ENCODE data around the gene IL1B. TPM values are rescaled to one million over a fixed set of nuclear protein-coding genes. Genes with fewer than 3 reads are reported as not detected.

IL1B gene
- total RNA-seq, 1 experiment from 2014 or later = 1.4 TPM

DNA sequence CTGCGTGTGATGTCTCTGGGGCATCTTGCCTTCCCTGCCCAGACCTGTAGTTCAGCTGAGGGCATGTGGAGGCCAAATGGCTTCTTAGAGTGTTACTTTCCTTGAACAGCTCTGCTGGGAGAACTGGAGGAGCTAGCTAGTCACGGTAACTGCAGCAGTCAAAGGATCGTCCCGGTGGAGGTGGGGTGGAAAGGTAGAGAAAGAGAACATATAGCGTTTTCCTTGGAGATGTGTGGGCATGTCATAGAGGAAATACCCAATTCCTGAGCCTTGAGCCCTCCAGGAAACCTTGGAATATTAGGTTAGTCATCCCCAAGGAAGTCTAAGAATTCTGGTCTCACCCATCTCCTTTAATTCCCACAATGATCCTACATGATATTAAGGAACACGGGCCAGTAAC, 40.8 kb upstream of the IL1B start:
- POLR2A ChIA-PET (ENCODE audit: unreplicated experiment) = no interaction called here
- Histone ChIP-seq H3K27ac (0 out of 2 replicates have a peak overlapping the region, but pooled peaks have one; percentile 11), H3K4me3 (no peak overlapping the region), H3K9me3 (ENCODE audit: insufficient read depth, low read depth) (no peaks in the 10 kb centered on the region), H2AFZ (no peak overlapping the region), H3K27me3 (ENCODE audit: insufficient read depth, low read depth) (no peaks in the 10 kb centered on the region), H3K4me1 (replicated peaks; ENCODE audit: insufficient read depth) (peaks cover 31% of the 10 kb centered on the region), H4K20me1 (ENCODE audit: insufficient read depth) (no peaks in the 10 kb centered on the region), H3K79me2 (ENCODE audit: low read depth) (no peaks in the 10 kb centered on the region), H3K4me2 (no peak overlapping the region), H3F3A (ENCODE audit: insufficient read depth, low read depth) (0 out of 2 replicates have a peak, but pooled peaks cover 7% of the 10 kb centered on the region), H3K9me2 (ENCODE audit: insufficient read depth) (no peaks in the 10 kb centered on the region), H3K36me3 (ENCODE audit: low read depth) (no peaks in the 10 kb centered on the region)
- DNase-seq = no peak
- TF ChIP-seq, protein P1, sequence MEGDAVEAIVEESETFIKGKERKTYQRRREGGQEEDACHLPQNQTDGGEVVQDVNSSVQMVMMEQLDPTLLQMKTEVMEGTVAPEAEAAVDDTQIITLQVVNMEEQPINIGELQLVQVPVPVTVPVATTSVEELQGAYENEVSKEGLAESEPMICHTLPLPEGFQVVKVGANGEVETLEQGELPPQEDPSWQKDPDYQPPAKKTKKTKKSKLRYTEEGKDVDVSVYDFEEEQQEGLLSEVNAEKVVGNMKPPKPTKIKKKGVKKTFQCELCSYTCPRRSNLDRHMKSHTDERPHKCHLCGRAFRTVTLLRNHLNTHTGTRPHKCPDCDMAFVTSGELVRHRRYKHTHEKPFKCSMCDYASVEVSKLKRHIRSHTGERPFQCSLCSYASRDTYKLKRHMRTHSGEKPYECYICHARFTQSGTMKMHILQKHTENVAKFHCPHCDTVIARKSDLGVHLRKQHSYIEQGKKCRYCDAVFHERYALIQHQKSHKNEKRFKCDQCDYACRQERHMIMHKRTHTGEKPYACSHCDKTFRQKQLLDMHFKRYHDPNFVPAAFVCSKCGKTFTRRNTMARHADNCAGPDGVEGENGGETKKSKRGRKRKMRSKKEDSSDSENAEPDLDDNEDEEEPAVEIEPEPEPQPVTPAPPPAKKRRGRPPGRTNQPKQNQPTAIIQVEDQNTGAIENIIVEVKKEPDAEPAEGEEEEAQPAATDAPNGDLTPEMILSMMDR (conservative IDR thresholded peaks at IDR 0.05) = no peak
- TF ChIP-seq EZH2 (IDR thresholded peaks at IDR 0.05; ENCODE audit: low read depth) = no peak
- BruUV-seq (replicated peaks) = no TSS peak
- intact Hi-C loops (cut with micrococcal nuclease; ENCODE audit: unreplicated experiment) = no loop called here
- CTCF ChIA-PET = no interaction called here

DNA sequence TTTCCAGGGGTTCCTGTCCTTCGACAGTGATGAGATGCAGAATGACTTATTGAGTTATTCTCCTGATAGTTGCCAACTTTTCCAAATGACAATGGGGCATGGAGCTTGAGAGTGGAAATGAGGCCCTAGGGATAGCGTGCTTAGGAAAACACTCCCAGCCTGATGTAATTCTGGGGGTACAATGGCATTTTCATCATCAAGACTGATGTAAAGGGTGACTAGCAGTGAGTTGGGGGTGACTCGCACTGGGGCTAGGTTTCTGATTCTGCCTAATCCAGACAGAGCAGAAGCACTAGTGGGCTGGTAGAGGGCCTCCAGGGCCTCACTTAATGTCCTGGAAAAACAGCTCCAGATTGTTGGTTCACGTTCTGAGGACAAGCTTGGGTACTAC, 40.4 kb upstream of the IL1B start:
- no peak for DNase-seq
- H3F3A ChIP-seq (ENCODE audit: insufficient read depth, low read depth) = 0 out of 2 replicates have a peak, but pooled peaks cover 6% of the 10 kb centered on the region
- peaks cover 31% of the 10 kb centered on the region for H3K4me1 ChIP-seq (replicated peaks; ENCODE audit: insufficient read depth)
- no peaks in the 10 kb centered on the region for H3K27me3 ChIP-seq (ENCODE audit: insufficient read depth, low read depth)
- TF ChIP-seq, protein P1 (conservative IDR thresholded peaks at IDR 0.05) = no peak
- TF ChIP-seq EZH2 (IDR thresholded peaks at IDR 0.05; ENCODE audit: low read depth) = no peak
- no peaks in the 10 kb centered on the region for H4K20me1 ChIP-seq (ENCODE audit: insufficient read depth)
- H3K4me2 ChIP-seq = no peak overlapping the region
- H3K9me3 ChIP-seq (ENCODE audit: insufficient read depth, low read depth) = no peaks in the 10 kb centered on the region
- no peak overlapping the region for H2AFZ ChIP-seq
- H3K27ac ChIP-seq = 0 out of 2 replicates have a peak overlapping the region, but pooled peaks have one; percentile 11
- BruUV-seq (replicated peaks) = no TSS peak
- CTCF ChIA-PET = no interaction called here
- intact Hi-C loops (cut with micrococcal nuclease; ENCODE audit: unreplicated experiment) = no loop called here
- H3K9me2 ChIP-seq (ENCODE audit: insufficient read depth) = no peaks in the 10 kb centered on the region
- no peaks in the 10 kb centered on the region for H3K79me2 ChIP-seq (ENCODE audit: low read depth)
- H3K36me3 ChIP-seq (ENCODE audit: low read depth) = no peaks in the 10 kb centered on the region
- POLR2A ChIA-PET (ENCODE audit: unreplicated experiment) = no interaction called here
- no peak overlapping the region for H3K4me3 ChIP-seq

DNA sequence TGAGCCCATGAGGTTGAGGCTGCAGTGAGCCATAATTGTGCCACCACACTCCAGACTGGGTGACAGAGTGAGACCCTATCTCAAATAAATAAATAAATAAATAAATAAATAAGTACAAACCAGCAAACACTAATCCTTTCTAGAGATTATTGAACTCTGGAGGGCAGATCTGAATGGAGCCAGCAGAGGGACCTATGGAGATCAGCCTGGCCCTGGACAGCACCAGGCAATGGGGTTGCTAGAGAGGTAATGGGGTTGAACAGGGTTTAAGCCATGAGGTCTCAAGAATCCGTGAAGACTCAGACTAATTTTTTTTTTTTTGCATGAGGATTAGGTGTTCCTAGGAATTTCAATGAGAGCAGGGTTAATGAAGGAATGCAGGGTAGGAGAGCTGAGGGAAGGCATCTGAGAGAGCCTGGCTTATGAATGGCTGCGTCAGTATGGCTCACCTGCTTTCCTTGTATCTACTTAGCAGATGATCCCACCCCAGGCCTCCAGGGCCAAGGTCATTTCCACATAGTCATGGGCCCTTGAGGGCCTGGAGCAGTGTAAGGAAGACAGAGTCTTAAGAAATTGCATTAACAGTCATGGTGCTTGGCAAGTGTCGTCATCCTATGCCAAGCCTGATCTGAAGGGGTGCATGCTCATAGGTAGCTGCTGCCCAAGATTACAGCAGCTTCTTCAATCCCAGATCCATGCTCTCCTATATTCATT, 39.8 kb upstream of the IL1B start:
- H3K4me2 ChIP-seq = no peak overlapping the region
- H3K36me3 ChIP-seq (ENCODE audit: low read depth) = no peaks in the 10 kb centered on the region
- no peaks in the 10 kb centered on the region for H3K9me2 ChIP-seq (ENCODE audit: insufficient read depth)
- no peak for TF ChIP-seq EZH2 (IDR thresholded peaks at IDR 0.05; ENCODE audit: low read depth)
- TF ChIP-seq, protein P1 (conservative IDR thresholded peaks at IDR 0.05) = no peak
- 0 out of 2 replicates have a peak, but pooled peaks cover under 1% of the 10 kb centered on the region for H3F3A ChIP-seq (ENCODE audit: insufficient read depth, low read depth)
- intact Hi-C loops (cut with micrococcal nuclease; ENCODE audit: unreplicated experiment) = no loop called here
- H4K20me1 ChIP-seq (ENCODE audit: insufficient read depth) = no peaks in the 10 kb centered on the region
- no peaks in the 10 kb centered on the region for H3K9me3 ChIP-seq (ENCODE audit: insufficient read depth, low read depth)
- H3K4me3 ChIP-seq = no peak overlapping the region
- no peaks in the 10 kb centered on the region for H3K79me2 ChIP-seq (ENCODE audit: low read depth)
- H3K27me3 ChIP-seq (ENCODE audit: insufficient read depth, low read depth) = no peaks in the 10 kb centered on the region
- ChIA-PET CTCF (no interaction called here), POLR2A (ENCODE audit: unreplicated experiment) (no interaction called here)
- BruUV-seq (replicated peaks) = no TSS peak
- H3K4me1 ChIP-seq (replicated peaks; ENCODE audit: insufficient read depth) = peaks cover 26% of the 10 kb centered on the region
- no peak overlapping the region for H3K27ac ChIP-seq
- no peak overlapping the region for H2AFZ ChIP-seq
- no peak for DNase-seq
